ENCODE results near the gene EEPD1.

EEPD1 gene

GRCh38 chr7:36263095-36263484, 110.0 kb downstream of the EEPD1 start:
- DNase-seq = no peak

GRCh38 chr7:36264123-36264801, 111.2 kb downstream of the EEPD1 start:
- DNase-seq = no peak

- DNase-seq = no peak
Measured at GRCh38 chr7:36264913-36265516, 112.0 kb downstream of the EEPD1 start.

GRCh38 chr7:36265680-36266079, 112.6 kb downstream of the EEPD1 start:
- no peak for DNase-seq

GRCh38 chr7:36266190-36266589, 113.1 kb downstream of the EEPD1 start:
- DNase-seq = no peak

GRCh38 chr7:36266683-36267082, 113.6 kb downstream of the EEPD1 start:
- DNase-seq = no peak

GRCh38 chr7:36272211-36272566, 119.1 kb downstream of the EEPD1 start:
- DNase-seq = no peak

- no peak for DNase-seq
Measured at GRCh38 chr7:36272567-36273269, 119.7 kb downstream of the EEPD1 start.

- DNase-seq = no peak
Measured at GRCh38 chr7:36273836-36274235, 120.8 kb downstream of the EEPD1 start.

GRCh38 chr7:36275735-36276284, 122.8 kb downstream of the EEPD1 start:
- DNase-seq = no peak

GRCh38 chr7:36276428-36277248, 123.6 kb downstream of the EEPD1 start:
- DNase-seq = no peak

GRCh38 chr7:36277249-36277542, 124.1 kb downstream of the EEPD1 start:
- no peak for DNase-seq

- no peak for DNase-seq
Measured at GRCh38 chr7:36278069-36278619, 125.1 kb downstream of the EEPD1 start.

- no peak for DNase-seq
Measured at GRCh38 chr7:36278620-36279172, 125.6 kb downstream of the EEPD1 start.

- no peak for DNase-seq
Measured at GRCh38 chr7:36279200-36279925, 126.3 kb downstream of the EEPD1 start.

GRCh38 chr7:36279926-36280315, 126.9 kb downstream of the EEPD1 start:
- DNase-seq = no peak

GRCh38 chr7:36280840-36281812, 128.1 kb downstream of the EEPD1 start:
- DNase-seq = no peak

GRCh38 chr7:36281945-36282717, 129.1 kb downstream of the EEPD1 start:
- DNase-seq = no peak

GRCh38 chr7:36283181-36283580, 130.1 kb downstream of the EEPD1 start:
- DNase-seq = no peak

- DNase-seq = no peak
Measured at GRCh38 chr7:36283711-36284130, 130.7 kb downstream of the EEPD1 start.
